ENCODE measurements around the gene C15orf39.
"Not testable (repeated sequence)": the region's sequence is repeated elsewhere in the genome, so short reads cannot be mapped to it uniquely, and the experiment has no call there.

C15orf39 gene

DNA sequence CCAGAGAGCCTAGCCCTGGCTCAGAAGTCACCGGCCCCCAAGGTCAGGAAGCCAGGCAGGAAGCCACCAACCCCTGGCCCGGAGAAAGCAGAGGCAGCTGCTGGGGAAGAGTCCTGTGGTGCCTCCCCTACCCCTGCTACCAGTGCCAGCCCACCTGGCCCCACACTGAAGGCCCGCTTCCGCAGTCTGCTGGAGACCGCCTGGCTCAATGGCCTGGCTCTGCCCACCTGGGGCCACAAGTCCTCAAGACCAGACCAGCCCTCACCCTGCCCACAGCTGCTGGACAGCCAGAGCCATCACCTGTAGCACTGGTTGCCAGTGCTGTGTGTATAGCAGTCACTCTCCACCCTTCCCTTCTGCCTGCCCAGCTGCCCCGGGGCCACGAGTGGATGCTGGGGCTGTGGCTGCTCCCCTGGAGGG is 9.1 kb downstream of the C15orf39 start:
- no peak for DNase-seq

- no peak for DNase-seq
These were observed 9.9 kb downstream of the C15orf39 start for GRCh38 chr15:75211436-75212199.

GRCh38 chr15:75212200-75212858 is 10.6 kb downstream of the C15orf39 start:
- no peak for DNase-seq

- DNase-seq, result no peak
These were observed 11.6 kb downstream of the C15orf39 start for GRCh38 chr15:75213212-75213767.

- no peak for DNase-seq
These were observed 12.1 kb downstream of the C15orf39 start for GRCh38 chr15:75213768-75214221.

DNA sequence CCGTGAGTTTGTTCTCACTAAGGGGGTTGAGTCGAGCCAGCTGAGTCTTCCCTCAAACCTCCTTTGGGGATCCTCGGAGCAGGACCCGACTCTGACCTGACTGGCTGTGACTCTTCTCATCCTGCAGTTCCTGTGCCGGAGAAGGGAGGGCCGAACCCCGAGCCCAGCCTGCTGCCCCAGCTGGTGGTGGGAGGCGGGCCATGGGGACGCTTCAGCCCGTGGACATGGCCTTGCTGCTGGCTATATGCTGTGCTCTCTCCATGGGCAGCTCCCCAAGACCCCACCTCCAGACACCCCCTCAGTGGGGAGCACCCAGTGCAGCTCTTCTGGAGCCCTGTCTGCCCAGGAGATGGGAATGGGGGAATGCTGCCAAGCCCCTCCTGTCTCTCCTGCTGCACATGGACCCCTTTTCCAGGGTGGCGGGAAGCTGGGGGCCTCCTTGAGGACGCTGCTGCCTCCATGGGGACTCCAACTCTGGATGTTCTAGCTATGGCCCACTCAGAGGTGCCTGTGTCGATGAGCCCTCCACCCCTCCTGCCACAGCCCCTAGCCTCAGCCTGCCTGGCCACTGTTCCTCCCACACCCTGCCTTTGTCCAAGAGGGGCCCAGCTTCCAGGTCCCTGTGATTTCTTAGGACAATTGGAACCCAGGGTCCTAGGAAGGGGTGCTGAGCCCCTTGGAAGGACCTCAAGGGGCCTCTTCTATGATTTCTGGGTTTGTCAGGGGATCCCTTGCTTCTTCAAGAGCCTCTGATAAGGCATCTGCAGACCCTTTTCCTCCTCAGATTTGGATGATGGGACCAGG is 12.8 kb downstream of the C15orf39 start:
- no peak for DNase-seq

- DNase-seq, result no peak
These were observed 13.7 kb downstream of the C15orf39 start for GRCh38 chr15:75215107-75216004.

DNA sequence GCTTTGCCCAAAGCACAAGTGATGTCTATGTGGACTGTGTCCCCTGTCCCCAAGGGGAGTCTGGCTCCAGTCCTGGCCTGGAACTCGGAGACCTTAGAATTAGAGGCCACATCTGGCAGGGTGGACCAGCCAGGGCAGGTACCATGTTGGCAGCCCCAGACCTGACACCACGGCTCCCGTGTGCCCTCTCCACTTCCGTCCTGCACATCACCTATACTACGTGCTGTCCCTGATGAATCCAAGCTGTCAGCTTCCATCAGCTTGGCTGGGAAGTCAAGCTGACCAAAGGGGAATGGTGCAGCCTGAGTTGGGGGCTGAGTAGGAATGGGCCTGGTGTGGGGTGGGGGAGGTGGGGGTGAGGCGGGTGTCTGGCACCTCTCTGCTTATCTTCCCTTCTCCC is 15.3 kb downstream of the C15orf39 start:
- DNase-seq, result no peak

- DNase-seq, result not testable (repeated sequence)
These were observed 15.9 kb downstream of the C15orf39 start for GRCh38 chr15:75217574-75217973.

- DNase-seq, result not testable (repeated sequence)
These were observed 17.8 kb downstream of the C15orf39 start for GRCh38 chr15:75219507-75219929.

DNA sequence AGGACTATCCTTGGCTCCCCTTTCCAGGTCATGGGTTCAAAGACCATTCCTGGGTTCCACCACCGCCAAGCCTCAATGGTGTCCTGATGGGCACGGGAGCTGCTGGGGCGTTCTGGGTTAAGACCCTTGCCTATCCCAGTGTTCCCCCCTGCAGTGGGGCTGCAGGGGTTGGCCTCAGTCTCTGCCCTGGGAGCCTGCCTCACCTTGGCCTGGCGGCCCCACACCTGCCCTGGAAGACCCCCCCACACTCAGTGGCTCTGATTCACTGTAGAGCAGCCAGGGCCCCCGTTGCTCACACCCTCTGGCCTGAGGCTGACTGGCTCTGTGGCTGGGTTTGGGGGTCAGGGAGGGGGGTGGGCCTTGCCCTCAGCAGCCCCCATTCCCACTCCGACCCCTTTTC is 22.0 kb downstream of the C15orf39 start:
- no peak for DNase-seq

DNA sequence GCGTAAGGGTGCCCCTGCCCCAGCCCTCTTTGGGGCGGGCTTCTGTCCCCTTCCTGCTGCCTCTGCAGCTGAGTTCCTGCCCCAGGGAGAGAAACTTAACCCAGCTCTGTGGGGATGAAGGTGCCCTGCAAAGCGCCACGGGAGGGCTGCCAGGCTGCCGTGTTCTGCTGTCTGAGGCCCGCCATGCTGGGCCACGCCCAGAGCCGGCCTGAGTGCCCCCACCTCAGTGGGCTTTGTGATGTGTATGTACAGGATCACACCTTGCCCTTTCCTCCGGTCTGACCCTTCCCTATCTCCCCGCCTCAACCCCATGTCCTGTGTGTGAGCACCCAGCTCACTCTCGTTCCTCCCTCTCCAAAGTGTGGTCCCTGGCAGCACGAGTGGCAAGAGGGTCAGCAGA is 22.6 kb downstream of the C15orf39 start:
- DNase-seq, result no peak

- DNase-seq, result not testable (repeated sequence)
These were observed 23.6 kb downstream of the C15orf39 start for GRCh38 chr15:75225102-75225836.

DNA sequence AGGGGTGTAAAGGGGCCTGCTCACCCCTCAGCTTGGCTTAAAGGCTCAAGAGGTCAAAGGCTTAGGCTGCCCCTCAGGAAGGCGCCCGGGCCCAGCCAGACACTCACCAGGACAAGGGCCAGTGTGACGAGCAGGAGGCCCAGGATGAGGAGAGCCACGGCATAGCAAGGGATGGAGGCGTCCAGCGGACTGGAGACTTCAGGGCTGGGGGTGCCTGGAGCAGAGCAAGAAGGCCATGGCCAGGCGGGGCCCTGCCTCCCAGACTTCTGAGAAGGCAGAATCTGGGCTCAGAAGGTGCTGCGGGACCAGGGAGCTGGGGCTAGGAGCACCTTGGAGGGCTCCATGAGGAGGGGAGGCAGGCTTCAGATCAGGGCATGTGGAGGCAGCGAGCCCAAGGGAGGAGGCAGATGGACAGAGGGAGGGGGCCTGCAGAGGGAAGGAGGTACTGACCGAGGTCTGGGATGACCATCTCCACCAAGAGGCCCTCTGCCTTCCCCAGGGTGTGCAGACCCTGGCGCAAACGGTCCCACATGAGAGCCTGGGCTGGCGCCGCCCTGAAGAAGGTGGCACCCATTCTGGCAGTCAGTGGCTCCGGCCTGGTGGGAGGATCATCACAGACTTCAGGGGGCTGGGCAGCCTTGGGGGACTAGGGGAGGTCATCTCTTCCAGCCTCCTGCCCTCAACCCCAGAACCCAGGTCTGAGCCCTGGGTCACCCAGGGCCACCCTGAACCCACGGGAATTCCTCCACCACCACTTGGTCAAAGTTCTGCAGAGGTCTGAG is 24.5 kb downstream of the C15orf39 start:
- no peak for DNase-seq

DNA sequence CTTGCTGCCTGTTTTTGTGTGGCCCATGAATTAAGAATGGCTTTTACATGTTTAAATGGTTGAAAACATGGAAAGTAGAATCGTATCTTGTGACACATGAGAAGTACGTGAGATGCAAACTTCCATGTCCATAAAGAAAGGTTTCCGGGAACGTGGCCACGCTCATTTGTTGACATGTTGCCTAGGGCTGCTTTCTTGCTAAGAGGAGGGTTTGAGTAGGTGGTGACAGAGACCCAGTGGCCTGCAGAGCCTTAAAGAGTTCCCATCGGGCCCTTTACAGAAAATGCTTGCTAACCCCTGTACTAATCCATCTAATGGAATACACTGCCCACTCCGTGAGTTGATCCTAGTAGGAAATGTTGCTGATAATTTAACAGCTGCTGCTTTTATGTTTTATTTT is 25.4 kb downstream of the C15orf39 start:
- not testable (repeated sequence) for DNase-seq

GRCh38 chr15:75227663-75228280 is 26.1 kb downstream of the C15orf39 start:
- DNase-seq, result no peak

DNA sequence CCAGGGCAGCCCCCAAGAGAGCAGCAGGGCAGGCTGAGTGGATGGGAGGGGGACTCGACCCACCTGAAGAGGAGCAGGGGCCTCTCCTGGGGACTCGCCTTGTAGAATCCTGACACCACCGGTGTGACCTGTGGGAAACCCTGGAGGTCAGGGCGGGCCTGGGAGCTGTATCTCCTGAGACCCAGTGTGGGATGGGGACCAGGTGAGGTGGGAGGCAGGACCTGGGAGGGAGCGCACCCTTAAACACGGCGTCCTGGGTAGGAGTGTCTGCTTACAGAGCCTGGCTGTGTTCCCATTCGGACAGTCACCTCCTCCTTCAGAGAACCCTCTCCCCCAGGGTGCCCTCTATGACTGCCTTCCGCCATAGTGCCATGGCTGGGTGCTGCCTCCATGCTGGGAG is 27.1 kb downstream of the C15orf39 start:
- DNase-seq, result no peak

GRCh38 chr15:75229191-75230015 is 27.7 kb downstream of the C15orf39 start:
- DNase-seq, result no peak

DNA sequence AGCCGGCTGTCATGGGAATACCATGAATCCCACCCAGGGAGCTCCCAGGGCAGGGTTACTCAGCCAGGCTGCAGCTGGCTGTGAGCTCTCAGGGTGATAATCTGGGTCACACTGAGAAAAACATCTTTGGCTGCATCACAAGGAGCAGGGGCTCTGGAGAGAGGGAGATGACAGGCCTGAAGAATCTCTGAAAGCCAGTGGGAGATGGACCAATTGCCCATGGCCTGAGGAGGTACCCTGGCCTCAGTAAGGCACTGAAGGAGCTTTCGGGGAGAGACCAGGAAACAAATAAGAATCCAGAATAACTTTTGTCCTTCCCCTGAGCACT is 28.3 kb downstream of the C15orf39 start:
- DNase-seq, result no peak

Measured in right kidney (tissue), 1 donor.